SK-N-SH treated with all-trans-retinoic acid at 6 μM for 48 hours (cell line): Measurements from ENCODE around the gene EPOP.

ENCODE experiments used
- ATAC-seq: fragments of 200-7000 bp; cut with Tn5 transposase; 3 replicates; pipeline ENCODE4 v1.9.1; 2020; ENCODE audit warnings: mild to moderate bottlenecking, moderate library complexity
- BACH2 ChIP-seq: fragments of 250-450 bp; sonication (Bioruptor Pico); IDR thresholded peaks from 2 replicates; pipeline ENCODE4 v1.9.0; 2021; ENCODE audit warnings: mild to moderate bottlenecking, borderline replicate concordance
- CREB5 ChIP-seq: fragments of 250-450 bp; sonication (Bioruptor Pico); IDR thresholded peaks from 2 replicates; pipeline ENCODE4 v1.5.1; 2020; ENCODE audit warnings: low read depth, mild to moderate bottlenecking, moderate library complexity
- CSDC2 ChIP-seq: fragments of 250-450 bp; sonication (Bioruptor Pico); IDR thresholded peaks from 2 replicates; pipeline ENCODE4 v1.5.0; 2020; ENCODE audit warnings: mild to moderate bottlenecking, moderate library complexity
- ESRRG ChIP-seq: fragments of 250-450 bp; sonication (Bioruptor Pico); IDR thresholded peaks from 2 replicates; pipeline ENCODE4 v1.6.1; 2021; ENCODE audit warnings: mild to moderate bottlenecking
- GLIS3 ChIP-seq: fragments of 250-450 bp; sonication (Bioruptor Pico); IDR thresholded peaks from 2 replicates; pipeline ENCODE4 v1.5.0; 2020; ENCODE audit warnings: mild to moderate bottlenecking, moderate library complexity
- OSR1 ChIP-seq: fragments of 250-450 bp; sonication (Bioruptor Pico); IDR thresholded peaks from 2 replicates; pipeline ENCODE4 v1.8.0; 2022; ENCODE audit warnings: moderate library complexity, mild to moderate bottlenecking, inconsistent platforms
- PATZ1 ChIP-seq: fragments of 250-450 bp; sonication (Bioruptor Pico); IDR thresholded peaks from 2 replicates; pipeline ENCODE4 v1.8.0; 2020; ENCODE audit warnings: mild to moderate bottlenecking, moderate library complexity, borderline replicate concordance
- POU6F1 ChIP-seq: fragments of 250-450 bp; sonication (Bioruptor Pico); IDR thresholded peaks from 2 replicates; pipeline ENCODE4 v1.8.0; 2021; ENCODE audit warnings: low read depth, mild to moderate bottlenecking, moderate library complexity, borderline replicate concordance
- RARB ChIP-seq: fragments of 250-450 bp; sonication (Bioruptor Pico); IDR thresholded peaks from 2 replicates; pipeline ENCODE4 v1.8.0; 2021; ENCODE audit warnings: mild to moderate bottlenecking, moderate library complexity
- TOX ChIP-seq: fragments of 250-450 bp; sonication (Bioruptor Pico); IDR thresholded peaks from 2 replicates; pipeline ENCODE4 v1.8.0; 2021; ENCODE audit warnings: mild to moderate bottlenecking, moderate library complexity, borderline replicate concordance
- ZC3H10 ChIP-seq: fragments of 250-450 bp; sonication (Bioruptor Pico); IDR thresholded peaks from 2 replicates; pipeline ENCODE4 v1.5.1; 2021; ENCODE audit warnings: mild to moderate bottlenecking, moderate library complexity
- ZFP3 ChIP-seq: fragments of 250-450 bp; sonication (Bioruptor Pico); IDR thresholded peaks from 2 replicates; pipeline ENCODE4 v1.5.0; 2020; ENCODE audit warnings: mild to moderate bottlenecking, moderate library complexity
- ZNF8 ChIP-seq: fragments of 450-650 bp; formaldehyde crosslinking; IDR thresholded peaks from 2 replicates; pipeline ENCODE4 v1.5.0; 2020; ENCODE audit warnings: mild to moderate bottlenecking, moderate library complexity
- TF ChIP-seq, protein P1 (sequence below): fragments of 250-450 bp; sonication (Bioruptor Pico); IDR thresholded peaks from 2 replicates; pipeline ENCODE4 v1.5.1; 2021; ENCODE audit warnings: mild to moderate bottlenecking, moderate library complexity

Gene EPOP

DNA sequence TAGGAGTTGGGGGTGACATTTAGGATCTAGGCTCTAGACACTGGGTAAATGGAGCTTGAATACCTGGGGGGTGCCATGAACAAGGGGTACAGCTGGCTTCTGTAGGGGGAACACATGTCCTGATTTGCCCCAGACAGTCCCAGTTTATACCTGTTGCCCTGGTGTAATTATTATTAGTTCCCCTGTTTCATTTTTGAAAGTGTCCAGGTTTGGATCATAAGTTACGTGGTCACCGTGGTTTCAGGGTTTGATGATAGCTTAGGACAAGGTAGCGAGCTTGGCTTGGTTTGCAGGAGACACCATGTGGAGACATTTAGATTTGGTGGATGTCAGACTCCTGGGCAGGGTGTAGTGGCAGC lies 35.8 kb upstream of the EPOP start (continued):
- TF ChIP-seq PATZ1 (CRISPR knock-in tag) (no peak), RARB (CRISPR knock-in tag) (no peak)

DNA sequence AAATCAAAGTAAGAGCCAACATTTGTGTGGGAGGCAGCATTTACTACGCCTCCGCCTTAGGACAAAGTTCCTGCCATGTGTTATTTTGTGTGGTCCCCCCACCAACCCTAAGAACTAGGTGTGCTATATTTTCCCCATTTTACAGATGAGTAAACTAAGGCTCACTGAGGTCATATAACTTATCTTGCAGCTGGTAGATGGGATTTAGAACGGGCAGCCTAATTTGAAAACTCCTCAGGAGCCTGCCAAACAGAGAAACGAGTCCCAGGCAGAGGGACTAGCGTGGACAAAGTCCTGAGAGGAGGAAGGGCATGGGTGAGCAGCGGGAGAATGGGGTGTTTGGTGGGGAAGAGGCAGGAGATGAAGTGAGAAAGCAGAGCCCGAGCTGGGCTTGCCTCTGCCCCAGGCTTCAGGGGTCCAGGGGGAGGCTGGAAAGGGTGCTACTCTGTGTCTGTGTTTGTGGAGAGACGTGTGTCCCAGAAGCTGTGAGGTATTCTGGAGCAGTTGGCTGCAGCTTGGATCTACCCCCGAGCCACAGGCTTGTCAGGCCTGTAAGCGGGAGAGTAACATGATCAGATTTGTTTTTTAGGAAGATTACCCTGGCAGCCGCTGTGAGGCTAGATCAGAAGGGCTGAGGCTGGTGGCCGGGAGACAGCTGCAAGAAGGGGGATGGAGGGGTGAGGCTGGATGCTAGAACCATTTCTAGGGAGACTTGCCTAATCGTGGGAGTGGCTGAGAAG lies 35.3 kb upstream of the EPOP start:
- ATAC-seq: no peak
- TF ChIP-seq CSDC2 (CRISPR knock-in tag) (no peak), BACH2 (no peak), ZFP3 (CRISPR knock-in tag) (no peak), TOX (CRISPR knock-in tag) (no peak), POU6F1 (CRISPR knock-in tag) (no peak)
- TF ChIP-seq, all 23 proteins: peak for 0

DNA sequence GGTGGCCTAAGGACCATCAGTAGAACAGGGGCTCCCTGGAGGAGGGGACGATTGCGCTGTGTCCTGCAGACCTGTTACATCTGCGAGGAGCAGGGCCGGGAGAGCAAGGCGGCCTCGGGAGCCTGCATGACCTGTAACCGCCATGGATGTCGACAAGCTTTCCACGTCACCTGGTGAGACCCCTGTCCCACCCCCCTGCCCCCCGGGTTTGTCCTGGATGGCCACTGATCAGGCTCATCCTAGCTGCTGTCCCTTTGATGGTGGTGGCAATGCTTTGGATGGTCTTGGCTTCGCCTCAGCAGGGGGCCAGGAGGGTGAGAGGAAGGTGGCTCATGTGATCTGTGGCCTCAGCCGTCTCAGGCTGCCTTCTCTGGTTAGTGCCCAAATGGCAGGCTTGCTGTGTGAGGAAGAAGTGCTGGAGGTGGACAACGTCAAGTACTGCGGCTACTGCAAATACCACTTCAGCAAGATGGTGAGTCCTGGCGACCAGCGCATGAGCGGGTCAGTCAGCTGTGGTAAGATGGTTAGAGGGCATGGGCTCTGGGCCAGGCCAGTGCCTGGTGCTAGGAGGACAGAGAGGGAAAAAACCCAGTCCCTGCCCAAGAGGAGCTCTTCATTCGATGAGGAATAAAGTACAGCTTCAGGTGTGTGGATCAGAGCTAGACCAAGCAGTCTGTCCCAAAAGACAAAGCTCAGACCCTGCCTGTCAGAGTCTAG lies 34.5 kb upstream of the EPOP start:
- no peak for TF ChIP-seq POU6F1 (CRISPR knock-in tag)
- TF ChIP-seq, protein P1, sequence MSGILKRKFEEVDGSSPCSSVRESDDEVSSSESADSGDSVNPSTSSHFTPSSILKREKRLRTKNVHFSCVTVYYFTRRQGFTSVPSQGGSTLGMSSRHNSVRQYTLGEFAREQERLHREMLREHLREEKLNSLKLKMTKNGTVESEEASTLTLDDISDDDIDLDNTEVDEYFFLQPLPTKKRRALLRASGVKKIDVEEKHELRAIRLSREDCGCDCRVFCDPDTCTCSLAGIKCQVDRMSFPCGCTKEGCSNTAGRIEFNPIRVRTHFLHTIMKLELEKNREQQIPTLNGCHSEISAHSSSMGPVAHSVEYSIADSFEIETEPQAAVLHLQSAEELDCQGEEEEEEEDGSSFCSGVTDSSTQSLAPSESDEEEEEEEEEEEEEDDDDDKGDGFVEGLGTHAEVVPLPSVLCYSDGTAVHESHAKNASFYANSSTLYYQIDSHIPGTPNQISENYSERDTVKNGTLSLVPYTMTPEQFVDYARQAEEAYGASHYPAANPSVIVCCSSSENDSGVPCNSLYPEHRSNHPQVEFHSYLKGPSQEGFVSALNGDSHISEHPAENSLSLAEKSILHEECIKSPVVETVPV (CRISPR knock-in tag): no peak
- no peak for TF ChIP-seq ZC3H10
- no peak for TF ChIP-seq ESRRG (CRISPR knock-in tag)
- no peak for TF ChIP-seq GLIS3
- no peak for ATAC-seq

DNA sequence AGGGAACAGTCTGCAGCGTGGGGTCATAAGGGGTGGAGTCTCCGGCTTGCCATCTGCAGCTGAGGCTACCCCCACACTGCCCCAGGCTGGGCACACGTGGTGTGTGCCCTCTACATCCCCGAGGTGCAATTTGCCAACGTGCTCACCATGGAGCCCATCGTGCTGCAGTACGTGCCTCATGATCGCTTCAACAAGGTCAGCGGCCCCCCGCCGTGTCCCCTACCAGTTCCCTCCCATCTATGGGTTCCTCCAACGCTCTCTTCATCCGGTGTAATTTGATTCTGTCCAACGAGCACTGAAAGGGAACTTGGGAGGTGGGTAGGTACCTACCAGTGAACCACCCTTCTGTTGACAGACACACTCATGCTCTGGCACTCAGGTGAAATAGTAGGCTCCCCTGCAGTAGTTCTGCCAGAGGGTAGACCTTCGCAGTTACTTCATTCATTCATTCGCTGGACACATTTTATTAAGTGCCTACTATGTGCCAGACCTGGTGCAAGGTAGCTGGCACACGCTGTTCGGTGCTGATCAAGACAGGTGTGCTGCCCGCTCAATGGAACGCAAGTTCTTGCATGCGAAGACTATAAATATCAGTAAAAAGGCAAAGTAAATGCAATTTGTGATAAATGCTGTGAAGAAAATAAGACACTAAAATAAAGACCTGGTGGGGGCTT lies 33.1 kb upstream of the EPOP start:
- no peak for TF ChIP-seq CREB5 (CRISPR knock-in tag)
- no peak for ATAC-seq

DNA sequence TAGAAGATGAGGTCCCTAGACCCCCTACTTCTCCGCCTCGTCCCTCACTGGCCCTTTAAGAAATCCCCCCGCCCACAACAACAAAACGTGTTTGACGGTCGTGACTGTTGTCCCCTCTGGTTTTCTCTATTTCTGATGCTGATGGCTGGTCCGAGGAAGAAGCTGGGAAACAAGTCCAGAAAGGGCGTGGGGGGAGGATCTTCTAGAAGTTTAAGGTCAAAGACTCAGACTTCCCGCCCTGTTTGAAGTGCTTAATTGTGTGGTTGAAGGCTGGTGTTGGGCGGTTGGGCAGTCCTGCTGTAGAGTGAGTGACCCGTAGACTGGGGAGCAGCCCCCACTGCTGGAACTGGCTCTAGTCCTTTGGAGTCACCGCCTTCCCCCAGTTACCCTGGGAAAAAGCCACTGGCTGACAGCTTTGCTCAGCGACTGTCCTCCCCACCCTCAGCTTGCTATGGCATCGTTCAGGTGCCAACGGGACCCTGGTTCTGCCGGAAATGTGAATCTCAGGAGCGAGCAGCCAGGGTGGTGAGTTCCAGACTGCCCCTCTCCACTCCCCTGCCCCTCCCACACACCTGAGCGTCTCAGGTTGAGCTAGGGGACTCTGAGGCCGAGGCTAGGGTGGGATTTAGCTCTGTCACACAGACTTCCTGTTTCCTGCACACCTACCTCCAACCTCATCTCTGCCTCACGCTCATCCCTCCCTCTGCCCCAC lies 31.9 kb upstream of the EPOP start:
- no peak for ATAC-seq
- TF ChIP-seq, protein P1 (CRISPR knock-in tag): no peak
- TF ChIP-seq CSDC2 (CRISPR knock-in tag): no peak
- TF ChIP-seq ZNF8 (CRISPR knock-in tag): no peak
- TF ChIP-seq CREB5 (CRISPR knock-in tag): no peak
- TF ChIP-seq TOX (CRISPR knock-in tag): no peak
- no peak for TF ChIP-seq OSR1 (CRISPR knock-in tag)
- no peak for TF ChIP-seq POU6F1 (CRISPR knock-in tag)
- TF ChIP-seq ZC3H10: no peak
